Lung (tissue), 12 donors: ENCODE measurements around the gene MAP1LC3B. TPM values are rescaled to one million over a fixed set of nuclear protein-coding genes. Genes with fewer than 3 reads are reported as not detected.

ENCODE experiments used
- ATAC-seq: fragments of 200-7000 bp; cut with Tn5 transposase; one replicate; pipeline ENCODE4 v1.9.1; 2020; ENCODE audit warnings: moderate number of reproducible peaks; ENCODE audit not compliant: insufficient read depth, low FRiP score
- DNase-seq, 3 donors: peaks; one replicate each; pipeline ENCODE4 v3.0.0-alpha.2; 2013 to 2017
- H3K27ac ChIP-seq, 2 donors: one replicate each; pipeline ENCODE4 v1.5.1; 2013; ENCODE audit warnings: mild to moderate bottlenecking in 2 of 2, moderate library complexity in 2 of 2, control low read depth in 1 of 2, inconsistent platforms in 1 of 2, low read depth in 1 of 2, low read length in 1 of 2
- H3K27me3 ChIP-seq, 3 donors: one replicate each; pipeline ENCODE4 v1.5.1; 2013; ENCODE audit warnings: low read length in 2 of 3; ENCODE audit not compliant: control insufficient read depth in 3 of 3, insufficient read depth in 3 of 3
- H3K36me3 ChIP-seq, 4 donors: one replicate each; pipeline ENCODE4 v1.5.1; 2013; ENCODE audit warnings: low read length in 4 of 4, mild to moderate bottlenecking in 1 of 4, moderate library complexity in 1 of 4; ENCODE audit not compliant: control insufficient read depth in 4 of 4, insufficient read depth in 4 of 4
- H3K4me1 ChIP-seq, 5 donors: one replicate each; pipeline ENCODE4 v1.5.1; 2013; ENCODE audit warnings: low read length in 5 of 5, mild to moderate bottlenecking in 2 of 5, moderate library complexity in 1 of 5; ENCODE audit not compliant: control insufficient read depth in 5 of 5, insufficient read depth in 5 of 5
- H3K4me3 ChIP-seq: one replicate; pipeline ENCODE4 v1.5.1; 2013; ENCODE audit warnings: mild to moderate bottlenecking, control low read depth, moderate library complexity
- H3K9ac ChIP-seq, 2 donors: one replicate each; pipeline ENCODE4 v1.5.1; 2013; ENCODE audit warnings: low read length in 2 of 2, control low read depth in 1 of 2; ENCODE audit not compliant: insufficient read depth in 1 of 2
- H3K9me3 ChIP-seq, 4 donors: one replicate each; pipeline ENCODE4 v1.5.1; 2013; ENCODE audit warnings: low read length in 3 of 4, mild to moderate bottlenecking in 1 of 4, moderate library complexity in 1 of 4; ENCODE audit not compliant: control insufficient read depth in 4 of 4, insufficient read depth in 3 of 4
- WGBS, 2 donors: extraction: QIAGEN DNeasy Blood & Tissue Kit; methylation state at CpG; one replicate each; pipeline ENCODE4 v1.1.7; 2013; 5-methylcytosine and 5-hydroxymethylcytosine counted together
- polyA plus RNA-seq, 2 donors: library from polyadenylated mRNA; stranded (reverse); fragments of 200-250 nt; gene quantifications; one replicate each; pipeline ENCODE4 v1.2.1, GENCODE V29; 2013
- total RNA-seq, 2 donors: library from RNA; depleted of rRNA in 1 of 2; stranded (reverse); fragments of >200 nt in 1 of 2; gene quantifications; one replicate each; pipeline ENCODE4 v1.2.1, GENCODE V29; 2014 to 2021
- TF ChIP-seq, protein P1 (sequence below): IDR thresholded peaks from 2 replicates; pipeline ENCODE4 v1.5.1; 2012; ENCODE audit warnings: mild to moderate bottlenecking; ENCODE audit errors: control extremely low read depth, extremely low read depth
- donor health status: control.
- donor health status: control.
- donor health status: Bipolar disorder and iron deficiency.
- donor health status: healthy.
- donor health status: DM: yes; HTN: yes; CAD: no.

MAP1LC3B gene
- total and polyA plus RNA-seq, 4 donors = 43.3 to 62.2 (median 47.7) TPM

- 94 to 96% methylated on average over 14 of the region's 14 CpGs for WGBS, 2 donors
- Histone ChIP-seq H3K36me3 (peaks cover 3 to 27% (median 27%) of the 10 kb centered on the region in 4 donors), H3K27me3 (no peaks in the 10 kb centered on the region), H3K9ac (no peak overlapping the region), H3K27ac (no peak overlapping the region), H3K4me3 (no peak overlapping the region), H3K9me3 (peaks cover 0 to 1% (median 0%) of the 10 kb centered on the region in 4 donors), H3K4me1 (peaks cover 0 to 4% (median 0%) of the 10 kb centered on the region in 5 donors)
- TF ChIP-seq, protein P1, sequence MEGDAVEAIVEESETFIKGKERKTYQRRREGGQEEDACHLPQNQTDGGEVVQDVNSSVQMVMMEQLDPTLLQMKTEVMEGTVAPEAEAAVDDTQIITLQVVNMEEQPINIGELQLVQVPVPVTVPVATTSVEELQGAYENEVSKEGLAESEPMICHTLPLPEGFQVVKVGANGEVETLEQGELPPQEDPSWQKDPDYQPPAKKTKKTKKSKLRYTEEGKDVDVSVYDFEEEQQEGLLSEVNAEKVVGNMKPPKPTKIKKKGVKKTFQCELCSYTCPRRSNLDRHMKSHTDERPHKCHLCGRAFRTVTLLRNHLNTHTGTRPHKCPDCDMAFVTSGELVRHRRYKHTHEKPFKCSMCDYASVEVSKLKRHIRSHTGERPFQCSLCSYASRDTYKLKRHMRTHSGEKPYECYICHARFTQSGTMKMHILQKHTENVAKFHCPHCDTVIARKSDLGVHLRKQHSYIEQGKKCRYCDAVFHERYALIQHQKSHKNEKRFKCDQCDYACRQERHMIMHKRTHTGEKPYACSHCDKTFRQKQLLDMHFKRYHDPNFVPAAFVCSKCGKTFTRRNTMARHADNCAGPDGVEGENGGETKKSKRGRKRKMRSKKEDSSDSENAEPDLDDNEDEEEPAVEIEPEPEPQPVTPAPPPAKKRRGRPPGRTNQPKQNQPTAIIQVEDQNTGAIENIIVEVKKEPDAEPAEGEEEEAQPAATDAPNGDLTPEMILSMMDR = no peak
- no peak for DNase-seq
- ATAC-seq = no peak
Observed at GRCh38 chr16:87453326-87453725, 61.2 kb downstream of the MAP1LC3B start.

Other genes with a start within 250 kb of the MAP1LC3B start
- 1 to 10 TPM in 1 of 2 donors, under 1 TPM in 1; 0.48 to 4.3 TPM for gene C16orf95, start 74.9 kb upstream of the MAP1LC3B start, total RNA-seq
- gene C16orf95, start 74.9 kb upstream of the MAP1LC3B start, polyA plus RNA-seq = 1 to 10 TPM; 1.9 to 2.3 TPM
- 10 to 100 TPM; 33.6 to 35.1 TPM for gene FBXO31, start 8.6 kb upstream of the MAP1LC3B start, total RNA-seq
- 10 to 100 TPM; 10.1 to 12.8 TPM for gene FBXO31, start 8.6 kb upstream of the MAP1LC3B start, polyA plus RNA-seq
- 10 to 100 TPM; 28.9 to 31.1 TPM for gene ZCCHC14, start 100.7 kb downstream of the MAP1LC3B start, total RNA-seq
- 1 to 10 TPM; 7.4 to 9.8 TPM for gene ZCCHC14, start 100.7 kb downstream of the MAP1LC3B start, polyA plus RNA-seq
- gene JPH3, start 210.2 kb downstream of the MAP1LC3B start, total RNA-seq = under 1 TPM; 0.21 to 0.68 TPM
- under 1 TPM; 0.04 to 0.05 TPM for gene JPH3, start 210.2 kb downstream of the MAP1LC3B start, polyA plus RNA-seq